ENCODE data around the gene LMX1B.

Gene LMX1B

DNA sequence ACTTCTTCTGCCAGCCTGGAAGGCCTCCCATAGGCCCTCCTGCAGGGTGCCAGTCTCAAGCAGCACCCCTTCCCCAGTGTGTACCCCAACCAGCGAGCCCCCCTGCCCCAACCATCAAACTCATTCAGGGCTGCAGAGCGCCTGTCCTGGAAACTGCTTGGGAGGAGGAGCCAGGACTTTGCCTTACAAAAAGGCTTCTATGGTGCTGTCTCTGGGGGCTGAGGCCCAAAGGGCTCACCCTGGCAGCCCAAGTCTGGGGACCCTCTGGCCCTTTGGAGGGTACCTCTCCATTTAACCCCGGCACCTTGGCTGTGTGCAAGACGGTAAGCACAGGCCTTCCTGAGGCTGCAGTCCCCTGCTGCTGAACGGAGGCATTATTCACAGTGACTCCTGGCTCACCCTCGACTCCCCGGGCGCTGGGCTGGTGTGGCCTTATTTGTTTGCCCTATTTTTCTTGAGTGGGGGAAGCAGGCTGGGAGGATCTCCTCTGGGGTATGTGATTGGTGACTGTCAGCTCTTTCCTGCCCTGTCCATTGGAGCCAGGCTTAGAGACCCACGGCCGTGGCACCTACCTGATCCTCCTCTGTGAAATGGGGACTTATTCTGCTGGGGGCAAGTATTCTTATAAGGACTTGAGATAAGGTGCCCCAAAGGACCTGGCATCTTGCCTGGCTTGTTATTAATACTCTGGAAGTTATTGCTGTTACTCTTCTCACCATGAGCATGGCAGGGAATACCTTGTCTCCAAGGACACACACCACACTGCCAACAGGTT, 5.8 kb downstream of the LMX1B start:
- DNase-seq, result no peak

DNA sequence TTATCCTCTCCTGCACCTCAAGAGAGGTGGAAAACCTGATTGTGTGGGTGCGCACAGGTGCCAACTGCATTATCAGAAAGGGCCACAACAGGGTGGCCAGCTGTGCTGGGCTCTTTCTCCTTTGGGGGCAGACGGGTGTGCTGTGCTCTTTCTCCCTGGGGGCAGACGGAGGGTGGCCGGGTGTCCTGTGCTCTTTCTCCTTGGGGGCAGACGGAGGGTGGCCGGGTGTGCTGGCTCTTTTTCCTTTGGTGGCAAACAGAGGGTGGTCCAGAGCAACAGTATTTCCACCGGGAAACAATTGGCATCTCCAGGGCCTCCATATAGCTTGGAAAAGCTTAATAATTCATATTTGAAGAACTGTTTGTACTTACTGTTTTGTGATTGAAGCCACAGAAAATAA, 6.8 kb downstream of the LMX1B start:
- no peak for DNase-seq

DNA sequence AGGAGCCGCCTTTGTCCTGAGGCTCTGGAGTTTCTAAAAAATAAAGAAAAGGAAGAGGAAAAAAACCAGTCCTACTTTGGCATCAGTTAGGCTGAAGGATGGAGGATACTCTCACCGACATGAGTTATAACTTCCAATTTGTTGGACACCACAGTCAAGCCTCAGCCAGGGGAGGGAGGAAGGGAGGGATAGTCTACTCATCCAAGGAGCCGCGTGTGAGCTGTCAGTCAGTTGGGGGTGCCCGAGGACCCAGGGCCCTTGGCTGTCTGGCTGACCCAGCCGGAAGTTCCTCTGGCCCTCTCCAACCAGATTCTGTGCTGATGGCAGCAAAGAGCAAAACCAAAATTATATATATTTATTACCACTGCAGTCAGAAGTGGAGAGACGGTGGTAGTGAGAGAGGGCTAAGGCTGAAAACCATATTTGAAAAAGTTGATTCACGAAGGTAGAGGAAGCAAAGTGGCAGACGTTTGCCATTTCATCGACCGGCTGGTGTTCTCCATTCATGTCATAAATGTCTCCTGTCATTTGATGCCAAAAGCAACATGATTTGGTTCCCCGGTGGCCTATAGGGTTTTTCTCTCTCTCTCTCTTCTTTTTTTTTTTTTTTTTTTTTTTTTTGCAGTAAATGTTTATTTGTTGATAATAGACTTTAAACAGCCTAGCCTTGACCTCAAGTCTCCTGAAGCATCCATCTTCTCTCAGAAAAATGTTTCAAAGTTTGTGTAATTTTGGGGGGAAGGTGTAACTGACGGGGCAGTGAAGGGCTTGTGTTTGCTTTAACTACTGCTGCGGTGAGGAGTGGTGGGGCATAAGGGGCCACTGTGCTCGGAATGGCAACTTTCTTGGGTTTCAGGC, 7.6 kb downstream of the LMX1B start:
- DNase-seq, result no peak

DNA sequence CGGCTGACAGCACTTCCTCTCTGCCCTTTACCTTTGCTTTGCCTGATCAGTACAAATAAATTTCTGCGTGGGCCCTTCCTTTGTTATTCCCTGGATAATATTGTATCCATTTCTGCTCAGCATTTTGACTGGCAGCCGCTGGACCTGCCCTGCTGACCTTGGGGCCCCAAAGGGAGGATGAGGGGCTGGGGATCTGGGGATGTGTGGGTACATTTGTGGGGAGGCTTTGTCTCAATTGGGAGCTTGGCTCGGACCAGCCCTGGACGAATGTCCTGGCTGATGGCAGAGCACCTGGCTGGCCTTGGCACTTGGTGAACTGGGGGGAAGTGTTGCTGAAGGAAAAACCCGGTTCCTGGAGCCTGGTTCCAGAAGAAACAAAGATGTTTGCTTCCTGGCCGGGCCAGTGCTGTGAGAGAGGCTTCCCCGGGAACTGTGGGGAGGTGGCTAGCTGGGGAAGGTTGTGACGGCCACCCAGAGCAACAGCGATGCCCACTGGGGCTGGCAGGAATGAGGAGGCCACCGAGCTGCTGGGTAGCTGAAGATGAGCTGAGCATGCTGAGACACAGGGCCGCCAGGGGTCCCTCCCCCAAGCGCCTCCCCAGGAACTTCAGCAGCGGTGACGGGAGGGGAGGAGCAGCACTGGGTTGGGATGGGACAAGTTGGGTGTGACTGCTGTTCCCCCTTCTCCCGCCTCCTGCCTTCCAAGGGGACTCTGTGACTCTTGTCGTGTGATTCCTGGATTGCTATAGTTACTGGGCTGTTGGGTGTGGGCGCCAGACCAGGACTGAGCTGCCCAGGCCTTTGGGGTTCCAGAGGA, 8.4 kb downstream of the LMX1B start:
- no peak for DNase-seq

DNA sequence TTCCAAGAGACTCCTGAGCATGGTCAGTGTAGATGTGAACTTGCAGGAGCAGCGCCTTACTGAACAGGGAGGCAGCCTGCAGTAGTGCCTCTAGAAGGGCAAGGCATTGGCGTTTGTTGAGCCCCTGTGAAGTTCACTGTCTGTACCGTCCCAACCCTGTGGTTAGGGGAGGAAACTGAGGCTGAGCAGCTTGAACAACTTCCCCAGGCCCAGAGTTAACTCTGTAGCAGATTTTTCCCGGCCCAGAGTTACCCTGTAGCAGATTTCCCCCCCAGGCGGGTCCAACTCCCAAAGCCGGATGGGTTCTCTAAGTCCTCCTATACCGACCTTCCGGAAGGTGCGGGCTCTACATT, 9.6 kb downstream of the LMX1B start:
- no peak for DNase-seq

DNA sequence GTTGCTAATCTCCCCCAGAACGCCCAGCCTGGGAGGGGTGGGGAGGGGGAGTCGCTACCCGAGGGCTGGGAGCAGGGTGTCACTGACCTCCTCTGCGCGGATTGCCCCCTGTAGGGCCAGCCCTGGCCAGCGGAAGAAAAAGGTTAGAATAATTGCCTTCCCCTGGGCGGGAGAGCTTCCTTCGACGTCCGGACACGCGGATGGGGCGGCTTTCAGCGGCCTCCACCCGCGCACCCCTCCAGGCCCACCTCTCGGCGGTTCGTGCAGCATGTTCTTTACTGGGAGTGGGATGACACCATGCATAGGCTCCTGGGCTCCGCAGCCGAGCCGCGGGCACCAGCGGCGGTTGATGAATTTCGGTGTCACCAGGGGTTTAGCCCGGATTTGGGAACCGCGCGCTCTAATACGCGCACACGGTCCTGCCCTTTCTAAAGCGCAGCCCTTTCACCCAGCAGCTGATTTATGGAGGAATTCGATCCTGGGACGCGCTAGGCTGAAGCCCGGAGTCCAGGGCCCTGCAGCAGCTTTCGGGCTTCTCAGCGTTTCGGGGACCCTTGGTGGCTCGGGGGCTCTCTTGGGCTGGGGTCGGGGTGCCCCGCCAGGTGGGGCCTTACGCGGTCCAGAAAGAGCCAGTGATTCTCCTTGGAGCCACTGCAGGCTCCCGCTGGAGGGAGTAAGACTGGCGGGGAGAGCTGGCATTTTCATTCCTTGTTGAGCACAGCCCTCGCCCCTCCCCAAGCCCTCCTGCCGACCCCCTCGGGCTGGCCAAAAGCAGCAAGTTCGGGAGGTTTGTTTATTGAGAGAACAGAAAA, 10.1 kb downstream of the LMX1B start:
- DNase-seq, result no peak

DNA sequence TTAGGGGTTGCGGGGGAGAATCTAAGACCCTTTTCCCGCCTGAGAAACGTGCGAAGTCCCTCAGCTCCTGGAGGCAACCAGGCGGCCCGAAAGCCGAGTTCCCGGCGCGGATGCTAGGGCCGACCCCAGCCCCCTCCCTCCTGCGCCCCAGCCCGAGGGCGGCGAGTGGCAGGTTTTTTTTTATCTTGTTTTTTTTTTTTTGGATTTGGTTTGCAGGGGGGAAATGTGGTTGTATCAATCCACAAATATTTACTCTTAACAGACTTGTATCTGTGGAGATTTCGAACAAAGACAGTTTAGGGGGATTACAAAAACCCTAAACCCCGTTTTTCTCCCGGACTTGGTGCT, 10.7 kb downstream of the LMX1B start:
- DNase-seq, result no peak

DNA sequence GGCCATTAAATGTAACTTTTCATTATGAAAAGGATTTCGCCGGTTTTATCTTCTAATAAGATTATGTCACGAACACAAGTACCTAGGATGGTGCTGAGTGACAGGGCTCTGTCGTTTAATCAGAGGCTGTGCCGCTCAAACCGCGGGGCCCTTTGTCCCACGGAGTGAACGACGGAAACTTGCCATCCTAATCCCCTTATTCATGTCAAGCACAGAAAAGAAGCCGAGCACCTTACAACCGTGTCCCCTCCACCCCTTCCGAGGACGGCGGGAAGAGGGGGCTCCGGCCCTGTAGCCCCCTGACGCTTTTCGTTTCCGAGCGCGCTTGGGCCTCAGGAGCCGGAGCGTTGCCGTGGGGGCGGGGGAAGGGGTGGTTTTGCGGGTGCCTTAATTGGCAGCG, 11.2 kb downstream of the LMX1B start:
- DNase-seq, result no peak

DNA sequence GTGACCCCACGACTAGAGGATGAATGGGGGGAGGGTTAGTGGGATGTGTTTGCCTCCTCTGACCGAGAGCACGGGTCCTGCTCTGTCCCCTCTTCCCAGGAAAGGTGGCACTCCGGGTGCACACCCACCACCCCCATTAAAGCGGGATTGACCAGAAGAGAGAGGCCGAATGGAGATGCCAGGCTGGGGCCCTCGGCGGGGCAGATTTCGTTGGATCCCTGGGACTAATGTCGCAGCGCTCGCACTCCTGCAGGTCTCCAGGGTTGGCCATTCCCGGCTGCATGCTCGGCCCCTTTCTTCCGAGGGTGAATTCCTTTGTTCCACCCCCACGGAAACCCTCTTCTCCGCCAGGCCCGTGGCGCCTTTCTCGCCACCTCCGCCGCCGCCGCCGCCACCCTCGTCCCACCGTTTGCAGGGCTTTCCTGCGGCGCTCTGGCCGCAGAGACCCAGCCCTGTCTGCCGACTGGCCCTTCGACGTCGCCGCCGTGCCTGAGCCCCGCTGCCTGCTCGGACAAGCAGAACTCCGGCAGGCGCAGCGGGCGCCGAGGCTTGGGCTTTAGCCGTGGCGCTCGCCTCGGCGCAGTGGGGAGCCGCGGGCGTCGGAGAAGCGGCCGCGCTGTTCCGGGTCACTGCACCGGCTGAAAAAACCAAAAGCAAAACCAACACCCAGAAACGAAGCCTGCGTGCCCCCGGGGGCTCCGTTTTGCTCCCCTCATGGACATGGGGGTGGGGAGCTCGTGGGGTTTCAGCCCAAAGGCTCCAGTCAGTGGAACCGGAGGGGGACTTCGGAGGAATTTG, 11.8 kb downstream of the LMX1B start:
- no peak for DNase-seq

DNA sequence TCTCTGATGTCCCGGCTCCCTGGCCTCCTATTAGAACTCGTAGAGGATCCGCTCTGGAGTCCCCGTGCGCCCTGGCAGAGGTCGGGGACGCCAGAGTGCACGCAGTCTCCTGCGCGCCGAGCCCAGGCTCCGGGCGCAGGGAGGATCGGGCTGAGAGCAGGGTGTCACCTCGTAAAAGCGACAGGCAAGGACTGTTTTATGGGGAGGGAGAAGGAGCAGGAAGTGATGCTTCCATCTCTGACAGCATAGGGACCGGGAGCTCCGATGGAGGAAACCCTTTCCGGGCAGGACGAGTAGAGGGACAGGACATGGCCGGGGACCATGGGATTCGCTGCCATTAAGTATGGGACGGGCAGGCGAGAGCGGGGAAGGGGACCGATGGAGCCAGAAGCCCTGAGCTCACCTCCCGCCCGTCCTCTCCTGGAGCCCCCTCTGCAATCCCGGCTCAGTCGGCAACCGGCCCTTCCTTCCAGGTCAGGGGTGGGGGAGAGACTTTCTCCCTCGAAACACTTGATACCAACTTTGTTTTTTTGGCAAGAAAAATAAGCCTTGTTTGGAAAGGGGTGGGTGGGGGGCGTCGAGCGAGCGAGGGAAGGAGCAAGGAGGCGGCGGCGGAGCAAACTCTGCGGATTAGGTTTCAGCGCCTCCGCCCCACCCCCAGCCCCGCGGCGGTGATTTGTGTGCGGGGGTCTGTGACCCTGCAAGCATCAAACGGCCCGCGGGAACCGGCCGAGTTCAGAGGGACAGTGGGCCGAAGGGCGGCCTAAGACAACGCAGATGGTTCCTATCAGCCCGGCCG, 12.6 kb downstream of the LMX1B start:
- DNase-seq, result no peak

DNA sequence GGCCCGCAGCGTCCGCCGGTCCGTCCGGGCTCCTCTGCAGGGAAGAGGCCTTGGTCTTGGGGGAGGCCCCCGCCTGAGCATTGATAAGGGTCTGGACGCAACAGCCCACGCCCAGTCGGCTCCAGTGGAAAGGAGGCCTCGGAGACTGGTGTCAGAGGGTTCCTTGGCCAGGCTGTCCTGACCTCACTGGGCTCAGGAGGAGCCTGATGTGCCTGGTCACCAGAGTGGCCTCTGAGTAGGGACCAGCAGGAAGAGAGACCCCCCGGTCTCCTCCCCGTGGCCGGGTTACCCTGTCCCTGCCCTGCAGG, 13.2 kb downstream of the LMX1B start:
- no peak for DNase-seq

DNA sequence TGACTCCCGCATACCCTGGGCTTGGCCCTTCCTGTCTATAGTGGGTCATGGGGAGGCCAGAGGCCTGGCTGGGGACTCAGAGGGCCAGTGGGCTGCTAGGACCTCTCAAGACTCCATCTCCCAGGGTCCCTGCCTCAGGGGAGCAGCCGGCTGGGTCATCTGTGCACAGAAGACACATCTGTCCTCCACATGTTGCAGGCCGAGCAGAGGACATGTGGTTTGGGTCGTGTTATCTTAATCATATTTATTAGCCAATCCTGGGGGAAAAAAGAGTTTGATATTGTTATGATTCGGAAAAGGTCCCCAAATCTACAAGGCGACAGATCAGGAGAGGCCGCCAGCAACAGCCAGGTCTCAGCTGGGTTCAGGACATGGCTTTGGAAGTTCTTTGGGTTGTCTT, 14.4 kb downstream of the LMX1B start:
- DNase-seq, result no peak

DNA sequence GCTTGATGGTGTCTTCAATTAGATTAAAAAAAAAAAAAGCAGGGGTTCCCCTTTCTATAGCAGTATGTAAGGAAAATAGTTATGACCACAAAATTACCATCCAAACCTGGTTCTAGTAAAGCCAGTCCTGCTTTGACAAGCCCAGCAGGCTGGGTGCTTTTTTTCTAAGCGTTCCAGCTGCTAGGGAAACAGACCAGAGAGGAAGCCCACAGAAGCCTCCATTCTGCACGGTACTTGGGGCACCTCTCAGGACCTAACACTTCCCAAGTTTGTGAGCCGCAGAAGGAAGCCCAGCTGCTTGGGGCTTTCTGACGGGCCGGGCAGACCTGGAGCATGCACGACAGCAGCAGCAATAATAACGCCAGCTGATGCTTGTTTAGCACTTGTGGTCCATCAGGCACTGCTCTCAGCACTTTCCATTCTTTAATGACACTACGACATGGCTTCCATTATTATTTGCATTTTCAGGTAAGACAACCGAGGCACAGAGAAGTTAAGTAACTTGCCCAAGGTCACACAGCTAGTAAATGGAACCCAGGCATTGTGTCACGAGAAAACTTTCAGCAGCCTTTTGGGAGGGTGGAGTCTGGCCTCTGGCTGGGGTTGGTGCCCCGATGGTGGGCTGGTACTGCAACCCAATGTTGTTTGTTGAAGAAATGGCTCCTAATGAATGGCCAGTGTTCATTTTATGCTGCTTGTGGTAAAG, 15.4 kb downstream of the LMX1B start:
- no peak for DNase-seq

DNA sequence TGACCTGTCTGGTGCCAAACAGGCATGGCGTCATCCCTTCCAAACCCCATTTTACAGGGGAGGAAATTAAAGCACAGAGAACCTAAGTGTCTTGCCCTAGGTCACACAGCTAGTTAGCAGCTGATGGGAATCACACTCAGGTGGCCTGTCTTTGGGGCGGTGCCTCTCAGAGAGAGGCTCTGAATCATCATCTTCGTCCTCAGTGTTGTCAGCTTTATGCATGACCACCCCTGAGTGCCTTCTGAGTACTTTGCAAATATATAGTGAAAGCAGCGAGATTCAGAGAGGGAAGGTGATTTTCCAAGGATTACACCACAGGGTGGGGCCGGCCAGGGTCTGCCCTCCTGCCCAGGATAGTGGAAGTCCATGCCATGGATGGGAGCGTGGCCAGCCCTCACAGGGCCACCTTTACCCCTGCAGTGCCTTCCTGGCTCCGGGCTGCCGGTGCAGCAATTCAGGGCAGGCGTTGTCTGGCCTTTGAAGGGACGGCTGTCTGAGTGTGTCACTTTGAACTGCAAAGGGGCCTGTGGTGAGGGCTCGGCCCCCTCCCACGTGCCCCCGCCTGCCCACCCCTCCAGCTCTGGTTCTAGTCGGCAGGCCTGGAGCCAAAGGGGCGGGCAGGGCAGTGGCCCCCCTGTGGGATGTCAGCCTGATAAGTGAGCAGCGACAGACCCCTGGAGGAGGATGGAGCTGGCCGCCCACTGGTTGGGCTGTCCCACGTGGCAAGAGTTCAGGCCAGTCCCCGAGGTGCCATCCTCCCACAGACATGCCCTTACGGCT, 16.9 kb downstream of the LMX1B start:
- no peak for DNase-seq

DNA sequence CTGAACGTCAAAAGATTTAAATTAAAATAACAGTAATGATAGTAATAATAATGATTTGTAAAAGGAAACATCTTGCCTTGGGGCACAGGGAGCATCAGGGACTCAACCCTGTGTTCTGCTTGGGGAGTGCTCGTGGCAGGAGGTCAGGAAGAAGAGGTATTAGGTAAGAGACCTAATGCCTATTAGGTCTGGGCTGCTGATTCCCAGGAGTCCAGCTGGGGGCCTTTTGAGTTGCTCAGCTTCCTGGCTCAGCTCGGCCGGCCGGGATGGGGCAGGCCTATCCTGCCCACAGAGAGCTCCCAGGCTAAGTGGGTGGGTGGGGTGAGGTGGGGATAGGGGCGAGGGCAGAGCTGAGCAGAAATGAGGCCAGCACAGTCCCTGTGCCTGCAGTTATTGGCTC, 17.5 kb downstream of the LMX1B start:
- DNase-seq, result no peak

DNA sequence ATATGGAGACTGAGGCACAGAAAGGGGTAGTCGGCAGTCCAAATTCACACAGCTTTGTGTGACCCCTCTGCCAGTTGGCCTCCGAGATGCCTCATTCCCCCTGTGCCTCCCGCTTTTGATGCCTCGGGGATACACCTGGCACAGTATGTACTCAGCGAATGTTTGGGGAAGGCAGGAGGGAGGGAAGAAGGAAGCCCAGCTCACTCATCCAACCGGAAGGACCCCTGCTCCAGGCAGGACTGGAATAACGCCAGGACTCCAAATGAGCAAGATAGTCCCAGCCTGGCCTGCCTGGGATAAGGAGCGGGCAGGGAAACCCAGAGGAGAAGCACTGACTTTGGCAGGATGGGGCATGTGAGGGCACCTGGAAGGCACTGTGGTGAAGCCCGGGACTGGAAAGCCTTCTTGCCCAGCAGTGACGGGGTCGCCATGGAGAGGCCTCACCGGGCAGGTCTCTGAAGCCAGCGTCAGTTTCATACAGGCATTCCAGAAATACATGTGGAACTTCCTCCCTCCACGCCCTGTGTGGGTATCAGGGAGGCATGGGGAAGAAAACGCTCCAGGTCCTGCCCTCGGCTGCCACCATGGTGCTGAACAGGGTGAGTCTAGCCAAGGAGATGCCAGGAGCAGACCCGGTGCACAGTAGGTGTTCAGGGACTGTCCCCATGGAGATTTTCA, 20.3 kb downstream of the LMX1B start:
- no peak for DNase-seq

DNA sequence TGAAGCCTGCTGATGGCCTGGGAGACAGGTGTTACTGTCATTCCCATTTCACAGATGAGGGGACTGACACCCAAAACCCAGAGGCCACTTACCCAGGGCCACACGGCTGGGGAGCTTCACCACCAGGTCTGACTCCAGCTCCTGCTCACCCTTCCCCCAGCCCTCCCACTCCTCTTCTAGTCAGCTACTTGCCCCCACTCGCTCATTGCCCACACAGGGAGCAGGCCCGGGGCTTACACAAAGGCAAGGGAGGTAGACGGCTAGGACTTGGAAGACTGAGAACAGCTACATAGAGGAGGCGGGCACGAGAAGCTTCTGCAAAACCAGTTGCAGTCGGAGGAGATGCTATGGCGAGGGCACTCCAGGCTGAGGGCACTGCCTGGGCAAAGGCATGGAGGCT, 21.3 kb downstream of the LMX1B start:
- no peak for DNase-seq

DNA sequence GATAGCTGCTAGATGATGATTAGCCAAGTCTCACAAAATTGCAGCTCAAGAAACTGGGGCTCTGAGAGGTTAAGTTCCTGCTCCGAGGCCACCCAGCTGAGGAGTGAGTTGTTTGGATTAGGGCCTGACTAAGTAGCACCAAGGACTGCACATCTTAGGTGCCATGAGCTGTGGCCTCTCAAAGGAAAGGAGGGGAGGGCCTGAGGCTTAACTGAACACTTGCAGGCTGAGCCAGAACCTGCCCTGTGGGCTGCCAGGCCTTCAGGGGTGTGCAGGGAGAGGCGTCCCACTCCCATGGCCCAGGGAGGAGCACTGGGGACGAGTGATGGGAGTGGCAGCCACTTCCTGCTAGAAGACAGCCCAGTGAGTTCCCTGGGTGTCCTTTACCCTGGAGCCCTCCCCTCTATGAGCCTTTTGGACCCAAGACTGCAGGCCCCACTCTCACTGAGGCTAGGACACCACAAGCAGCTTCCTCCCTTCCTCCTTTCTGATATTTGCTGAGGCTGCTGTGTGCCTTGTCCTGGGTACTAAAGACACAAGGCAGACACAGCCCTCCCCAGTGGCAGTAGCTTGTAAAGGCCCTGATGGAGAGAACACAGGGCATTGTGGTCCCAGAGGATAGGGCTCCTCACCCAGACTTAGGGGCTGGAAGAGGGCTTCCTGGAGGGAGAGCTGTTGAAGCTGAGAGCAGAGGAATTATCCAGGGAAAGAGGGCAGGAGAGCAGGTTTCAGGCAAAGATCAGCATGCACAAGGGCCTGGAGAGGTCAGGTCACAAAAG, 22.1 kb downstream of the LMX1B start:
- no peak for DNase-seq
